Gastrocnemius medialis (tissue), 4 donors: ENCODE data around the gene TMEM223.

ENCODE experiments used
- CTCF ChIP-seq, 5 experiments: fragments of 450-650 bp in 3 of 5; fragments of 200-600 bp in 2 of 5; sonication (generic) in 2 of 5; IDR thresholded peaks in 4 of 5; conservative IDR thresholded peaks in 1 of 5; 1 replicate in 4 of 5; 2 replicates in 1 of 5; pipeline ENCODE4 v1.5.1; 2016 to 2019; ENCODE audit warnings: antibody characterized with exemption in 5 of 5, mild to moderate bottlenecking in 3 of 5, moderate library complexity in 3 of 5
- POLR2A ChIP-seq, 2 donors: fragments of 450-650 bp; IDR thresholded peaks; one replicate each; pipeline ENCODE4 v1.6.1; 2017; ENCODE audit warnings: antibody characterized with exemption in 2 of 2, mild to moderate bottlenecking in 2 of 2, moderate library complexity in 2 of 2

GRCh38 chr11:62782753-62783152, 9.1 kb downstream of the TMEM223 start:
- no peak for TF ChIP-seq POLR2A (IDR thresholded peaks at IDR 0.05)
- TF ChIP-seq CTCF (IDR thresholded peaks at IDR 0.05 in 4 of 5, conservative IDR thresholded peaks at IDR 0.05 in 1 of 5), result no peak
